ENCODE measurements around the gene TEX9.
"Not testable (repeated sequence)": the region's sequence is repeated elsewhere in the genome, so short reads cannot be mapped to it uniquely, and the experiment has no call there.

The TEX9 gene

GRCh38 chr15:56367156-56367555 is 1.9 kb downstream of the TEX9 start:
- no peak for FAIRE-seq

GRCh38 chr15:56369234-56369633 is 4.0 kb downstream of the TEX9 start:
- no peak for FAIRE-seq

GRCh38 chr15:56371495-56372147 is 6.4 kb downstream of the TEX9 start:
- FAIRE-seq, result no peak

- not testable (repeated sequence) for FAIRE-seq
Observed at GRCh38 chr15:56374693-56375092, 9.5 kb downstream of the TEX9 start.

- FAIRE-seq, result peak; percentile 56
Observed at GRCh38 chr15:56377822-56378221, 12.6 kb downstream of the TEX9 start.

GRCh38 chr15:56383010-56383409 is 17.8 kb downstream of the TEX9 start:
- no peak for FAIRE-seq

GRCh38 chr15:56385908-56386307 is 20.7 kb downstream of the TEX9 start:
- no peak for FAIRE-seq

GRCh38 chr15:56390739-56391267 is 25.6 kb downstream of the TEX9 start:
- no peak for FAIRE-seq

GRCh38 chr15:56393277-56393676 is 28.1 kb downstream of the TEX9 start:
- no peak for FAIRE-seq

GRCh38 chr15:56394909-56395308 is 29.7 kb downstream of the TEX9 start:
- no peak for FAIRE-seq

GRCh38 chr15:56397325-56397724 is 32.1 kb downstream of the TEX9 start:
- FAIRE-seq, result not testable (repeated sequence)

GRCh38 chr15:56399209-56399608 is 34.0 kb downstream of the TEX9 start:
- FAIRE-seq, result not testable (repeated sequence)

- FAIRE-seq, result no peak
Observed at GRCh38 chr15:56410721-56411120, 45.5 kb downstream of the TEX9 start.

- FAIRE-seq, result no peak
Observed at GRCh38 chr15:56411122-56411749, 46.0 kb downstream of the TEX9 start.

- peak; percentile 96 for FAIRE-seq
Observed at GRCh38 chr15:56413114-56413733, 48.0 kb downstream of the TEX9 start.

- FAIRE-seq, result no peak
Observed at GRCh38 chr15:56425276-56425675, 60.0 kb downstream of the TEX9 start.

GRCh38 chr15:56425976-56426375 is 60.8 kb downstream of the TEX9 start:
- no peak for FAIRE-seq

- FAIRE-seq, result peak; percentile 98
Observed at GRCh38 chr15:56428821-56429458, 63.7 kb downstream of the TEX9 start.

- no peak for FAIRE-seq
Observed at GRCh38 chr15:56432304-56432703, 67.1 kb downstream of the TEX9 start.

- no peak for FAIRE-seq
Observed at GRCh38 chr15:56440214-56440770, 75.1 kb downstream of the TEX9 start.

GRCh38 chr15:56442354-56442753 is 77.1 kb downstream of the TEX9 start:
- no peak for FAIRE-seq

- no peak for FAIRE-seq
Observed at GRCh38 chr15:56445746-56446145, 80.5 kb downstream of the TEX9 start.

GRCh38 chr15:56454836-56455235 is 89.6 kb downstream of the TEX9 start:
- FAIRE-seq, result no peak
